ENCODE results near the gene POLR2C.

DNA sequence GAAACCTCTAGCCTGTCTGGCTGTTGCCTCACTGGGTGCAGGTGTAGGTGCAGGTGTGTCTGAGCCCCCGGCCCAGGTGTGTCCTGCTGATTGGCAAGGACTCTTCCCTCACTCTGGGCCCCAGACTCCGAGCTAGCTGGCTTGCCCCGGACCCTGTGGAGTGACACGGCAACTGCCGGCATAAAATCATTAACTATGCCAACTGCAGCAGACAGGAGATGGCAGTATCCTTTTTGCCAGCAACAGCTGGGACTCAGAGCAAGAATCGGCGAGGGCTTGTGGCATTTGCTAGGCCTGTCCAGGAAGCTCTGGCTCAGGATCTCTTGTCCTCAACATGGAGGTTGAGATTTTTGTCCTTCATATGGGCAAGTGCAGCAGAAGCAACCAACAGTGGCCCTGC lies 36.1 kb upstream of the POLR2C start:
- TF ChIP-seq CTCF (conservative IDR thresholded peaks at IDR 0.05; ENCODE audit: low read depth in 2 of 2) (no peak), ZNF114 (CRISPR knock-in tag; IDR thresholded peaks at IDR 0.05) (no peak), POLR2AphosphoS5 (IDR thresholded peaks at IDR 0.05; ENCODE audit: low read depth) (no peak), EZH2 (IDR thresholded peaks at IDR 0.05; ENCODE audit: low read depth, unreplicated experiment) (no peak)

All from GM23338 (cell line).